HG02642 (cell line): ENCODE measurements around the gene DDX28.
"Not testable (repeated sequence)": the region's sequence is repeated elsewhere in the genome, so short reads cannot be mapped to it uniquely, and the experiment has no call there.

Source experiments
- ATAC-seq: cut with Tn5 transposase; IDR thresholded peaks from one replicate; pipeline ENCODE4 v1.9.1; 2021; ENCODE audit warnings: mild to moderate bottlenecking; ENCODE audit not compliant: unreplicated experiment, poor library complexity

The DDX28 gene

DNA sequence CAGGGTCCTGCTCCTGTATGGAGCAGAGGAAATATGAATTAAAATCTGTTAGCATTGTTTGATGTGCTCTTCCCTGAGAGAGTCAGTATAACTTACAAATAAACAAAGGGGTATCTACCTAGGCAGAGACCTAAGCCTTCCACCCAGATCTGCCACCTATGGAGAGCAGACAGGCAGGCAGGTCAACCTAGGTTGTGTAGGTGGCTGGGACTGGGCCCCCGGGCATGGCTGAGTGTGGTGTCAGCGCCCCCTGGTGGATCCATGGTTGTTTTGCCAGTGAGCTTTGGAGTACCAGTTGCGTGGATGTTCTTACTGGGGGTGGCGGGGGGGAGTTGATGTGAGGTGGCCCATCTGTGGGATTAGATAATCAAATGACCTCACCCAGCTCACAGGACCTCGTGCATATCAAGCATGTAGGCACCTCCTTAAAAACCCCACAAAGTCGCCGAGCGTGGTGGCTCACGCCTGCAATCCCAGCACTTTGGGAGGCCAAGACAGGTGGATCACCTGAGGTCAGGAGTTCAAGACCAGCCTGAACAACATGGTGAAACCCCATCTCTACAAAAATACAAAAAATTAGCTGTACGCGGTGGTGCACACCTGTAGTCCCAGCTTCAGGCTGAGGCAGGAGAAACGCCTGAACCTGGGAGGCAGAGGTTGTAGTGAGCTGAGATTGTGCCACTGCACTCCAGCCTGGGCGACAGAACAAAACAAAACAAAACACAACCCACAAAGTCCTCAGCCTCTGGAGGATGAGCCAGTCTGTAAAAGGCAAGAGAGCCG is 17.7 kb upstream of the DDX28 start:
- peak; percentile 86 for ATAC-seq

DNA sequence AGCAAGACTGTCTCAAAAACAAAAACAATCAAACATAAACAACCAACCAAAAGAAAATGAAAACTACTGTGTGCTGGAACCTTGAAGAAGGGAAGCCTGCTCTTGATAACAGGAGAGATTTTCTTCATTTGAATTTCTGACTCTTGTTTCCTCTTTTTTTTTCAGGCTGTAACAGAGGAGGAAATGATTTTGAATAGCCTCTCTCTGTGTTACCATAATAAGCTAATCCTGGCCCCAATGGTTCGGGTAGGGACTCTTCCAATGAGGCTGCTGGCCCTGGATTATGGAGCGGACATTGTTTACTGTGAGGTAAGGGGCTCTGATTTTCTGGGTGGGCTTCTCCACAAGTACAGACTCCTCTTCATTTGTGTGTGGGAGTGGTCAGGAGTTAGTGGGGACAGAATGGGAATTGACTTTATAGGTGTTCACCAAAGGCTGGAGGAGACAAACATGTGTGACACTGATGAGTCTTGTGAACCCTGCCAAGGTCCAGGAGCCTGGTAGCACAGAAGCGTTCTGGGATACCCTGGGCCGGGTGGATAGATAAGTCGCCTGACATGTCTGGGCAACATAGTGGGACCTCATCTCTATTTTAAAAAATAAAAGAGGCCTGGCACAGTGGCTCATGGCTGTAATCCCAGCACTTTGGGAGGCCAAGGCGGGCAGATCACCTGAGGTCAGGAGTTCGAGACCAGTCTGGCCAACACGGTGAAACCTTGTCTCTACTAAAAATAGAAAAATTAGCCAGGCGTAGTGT is 15.0 kb upstream of the DDX28 start:
- ATAC-seq, result no peak

DNA sequence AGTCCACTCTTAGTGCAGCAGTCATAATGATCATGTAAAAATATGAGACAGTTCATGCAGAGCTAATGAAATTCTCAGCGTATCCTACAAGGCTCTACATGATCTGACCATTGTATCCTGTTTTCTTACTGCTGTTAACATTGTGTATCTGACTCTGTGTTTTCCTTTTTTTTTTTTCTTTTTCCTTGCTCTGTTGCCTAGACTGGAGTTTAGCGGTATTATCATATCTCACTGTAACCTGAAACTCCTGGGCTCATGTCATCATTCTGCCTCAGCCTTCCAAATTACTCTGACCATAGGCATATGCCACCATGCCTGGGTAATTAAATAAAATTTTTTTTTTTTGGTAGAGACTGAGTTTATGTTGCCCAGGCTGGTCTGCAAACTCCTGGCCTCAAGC is 12.2 kb upstream of the DDX28 start:
- no peak for ATAC-seq

DNA sequence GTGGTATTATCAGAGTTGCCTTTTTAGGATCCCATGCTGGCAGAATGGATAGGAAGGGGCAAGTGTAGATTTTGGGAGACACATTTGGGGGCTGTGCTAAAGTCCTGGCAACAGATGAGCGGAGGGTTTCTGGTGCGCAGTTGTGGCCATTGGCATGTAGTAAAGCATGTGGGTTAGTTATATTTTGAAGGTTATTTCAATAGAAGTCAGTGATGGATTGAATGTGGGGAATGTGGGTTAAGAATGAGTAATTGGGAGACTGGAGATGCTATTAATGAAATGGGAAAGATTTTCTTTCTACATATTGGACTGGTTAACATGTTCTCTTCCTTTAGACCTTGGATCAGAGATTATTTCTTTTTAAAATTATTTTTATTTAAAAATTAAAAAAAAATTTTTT is 10.1 kb upstream of the DDX28 start:
- no peak for ATAC-seq

DNA sequence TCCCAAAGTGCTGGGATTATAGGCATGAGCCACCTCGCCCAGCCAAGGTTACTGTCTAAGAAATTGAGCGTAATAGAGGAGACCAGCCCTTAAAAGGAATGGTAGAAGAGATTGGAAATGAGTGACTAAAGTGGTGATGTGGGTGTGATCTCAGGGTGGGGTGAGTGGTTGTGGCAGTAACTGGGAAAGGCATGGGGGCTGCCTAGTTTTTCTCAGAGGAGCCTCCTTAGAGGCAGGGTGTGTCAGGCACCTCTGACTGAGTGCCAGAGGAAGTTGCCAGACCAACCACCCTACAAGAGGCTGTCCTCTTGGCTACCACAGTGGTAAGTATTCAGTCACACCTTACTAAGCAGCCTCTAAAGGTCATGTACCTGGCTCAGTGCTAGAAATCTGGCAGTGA is 8.9 kb upstream of the DDX28 start:
- no peak for ATAC-seq

DNA sequence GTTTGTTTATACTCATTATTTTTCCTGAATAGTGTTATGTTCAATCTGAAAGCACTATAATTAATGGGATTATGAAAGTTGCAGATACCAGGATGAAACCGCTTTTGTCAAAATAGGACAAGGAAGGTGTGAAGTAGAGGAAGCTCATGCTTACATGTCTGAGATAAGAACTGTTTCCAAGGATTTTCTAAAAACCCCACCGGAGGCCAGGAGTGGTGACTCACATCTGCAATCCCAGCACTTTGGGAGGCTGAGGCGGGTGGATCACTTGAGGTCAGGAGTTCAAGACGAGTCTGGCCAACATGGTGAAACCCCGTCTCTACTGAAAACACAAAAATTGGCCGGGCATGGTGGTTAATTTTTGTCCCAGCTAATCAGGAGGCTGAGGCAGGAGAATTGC is 7.1 kb upstream of the DDX28 start:
- not testable (repeated sequence) for ATAC-seq

DNA sequence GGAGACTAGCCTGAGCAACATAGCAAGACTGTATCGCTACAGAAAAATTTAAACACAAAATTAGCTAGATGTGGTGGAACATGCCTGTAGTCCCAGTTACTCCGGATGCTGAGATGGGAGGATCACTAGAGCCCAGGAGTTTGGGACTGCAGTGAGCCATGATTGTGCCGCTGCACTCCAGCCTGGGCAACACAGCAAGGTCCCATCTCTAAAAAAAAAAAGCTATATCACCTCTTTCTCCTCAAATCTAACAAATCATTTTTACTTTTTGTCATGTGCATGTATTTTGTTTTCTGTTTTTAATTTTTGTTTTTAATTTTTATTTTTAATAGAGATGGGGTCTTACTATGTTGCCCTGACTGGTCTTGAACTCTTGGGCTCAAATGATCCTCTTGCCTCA is 6.0 kb upstream of the DDX28 start:
- ATAC-seq, result no peak

DNA sequence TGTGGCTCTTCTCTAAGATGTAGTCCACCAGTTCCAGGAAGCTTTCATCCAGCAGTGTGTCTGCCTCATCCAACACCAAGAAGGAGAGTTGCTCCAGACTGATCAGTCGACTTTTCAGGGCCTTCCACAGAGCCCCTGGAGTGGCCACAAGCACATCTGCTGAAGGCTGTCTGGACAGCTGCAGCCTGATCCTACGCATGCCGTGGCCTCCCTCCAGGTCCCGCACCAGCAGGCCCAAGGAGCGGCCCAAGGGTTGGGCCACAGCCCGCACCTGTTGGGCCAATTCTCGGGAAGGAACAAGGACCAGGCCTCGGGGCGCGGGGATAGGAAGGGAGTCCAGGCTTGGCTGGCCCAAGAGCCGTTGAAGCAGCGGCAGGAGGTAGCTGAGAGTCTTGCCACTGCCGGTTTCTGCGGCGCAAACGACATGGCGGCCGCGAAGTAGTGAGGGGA is 729 bp downstream of the DDX28 start:
- ATAC-seq, result peak; percentile 8

DNA sequence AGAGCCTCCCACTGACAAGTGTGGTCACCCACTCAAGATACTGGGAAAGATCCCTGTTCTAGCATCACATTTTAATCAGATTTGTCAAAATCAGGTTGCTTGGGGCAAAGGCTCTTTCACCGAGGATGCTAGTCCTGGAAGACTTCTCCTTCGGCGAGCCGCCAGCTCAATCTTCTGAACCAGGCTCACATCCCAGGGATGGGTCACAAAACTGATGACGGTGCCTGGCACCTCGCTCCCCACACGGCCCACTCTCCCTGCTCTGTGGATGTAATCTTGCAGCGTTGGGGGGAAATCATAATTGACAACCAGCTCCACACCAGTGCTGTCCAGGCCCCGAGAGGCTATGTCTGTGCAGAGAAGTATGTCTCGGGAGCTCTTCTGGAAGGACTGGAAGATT is 1.5 kb downstream of the DDX28 start:
- no peak for ATAC-seq

DNA sequence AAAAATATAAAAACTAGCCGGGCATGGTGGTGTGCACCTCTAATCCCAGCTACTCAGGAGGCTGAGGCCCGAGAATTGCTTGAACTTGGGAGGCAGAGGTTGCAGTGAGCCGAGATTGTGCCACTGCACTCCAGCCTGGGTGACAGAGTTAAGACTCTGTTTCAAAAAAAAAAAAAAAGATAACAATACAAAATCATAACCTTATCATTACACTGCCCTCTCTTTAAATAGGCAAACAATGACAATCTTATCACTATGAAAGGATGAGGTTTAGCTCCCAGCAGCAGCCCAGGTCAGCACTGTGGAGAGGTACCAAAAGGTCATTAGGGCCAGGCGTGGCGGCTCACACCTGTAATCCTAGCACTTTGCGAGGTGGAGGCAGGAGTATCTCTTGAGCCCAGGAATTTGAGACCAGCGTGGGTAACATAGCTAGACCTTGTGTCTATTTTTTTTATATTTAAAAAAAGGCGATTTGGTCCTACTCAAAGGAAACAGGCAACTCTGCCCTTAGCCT is 3.8 kb downstream of the DDX28 start:
- no peak for ATAC-seq

DNA sequence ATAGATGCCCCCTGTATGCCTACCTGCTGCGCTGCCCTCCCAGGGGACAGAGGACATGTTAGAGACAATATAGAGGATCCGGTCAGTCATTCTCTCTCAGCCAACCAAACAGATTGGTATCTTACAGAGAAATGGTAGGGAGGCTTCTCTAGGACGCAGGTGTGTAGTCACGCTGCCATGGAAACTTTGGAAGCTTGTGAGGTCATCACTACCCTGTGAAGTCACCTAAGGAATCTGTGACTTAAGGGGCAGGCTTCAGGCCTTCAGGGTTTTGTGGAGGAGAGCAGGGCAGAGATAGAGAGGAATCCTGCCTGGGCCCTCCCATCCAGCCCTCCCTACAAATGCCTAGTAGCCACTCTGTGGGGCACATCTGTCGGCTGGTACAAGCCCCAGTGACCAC is 7.4 kb downstream of the DDX28 start, which contains the start of gene DPEP2NB:
Gene DPEP2NB, minus strand, starts transcription at position 231 of the 400 bp plus-strand sequence. Its CDS starts 141 bp downstream, at position 90.
- no peak for ATAC-seq

DNA sequence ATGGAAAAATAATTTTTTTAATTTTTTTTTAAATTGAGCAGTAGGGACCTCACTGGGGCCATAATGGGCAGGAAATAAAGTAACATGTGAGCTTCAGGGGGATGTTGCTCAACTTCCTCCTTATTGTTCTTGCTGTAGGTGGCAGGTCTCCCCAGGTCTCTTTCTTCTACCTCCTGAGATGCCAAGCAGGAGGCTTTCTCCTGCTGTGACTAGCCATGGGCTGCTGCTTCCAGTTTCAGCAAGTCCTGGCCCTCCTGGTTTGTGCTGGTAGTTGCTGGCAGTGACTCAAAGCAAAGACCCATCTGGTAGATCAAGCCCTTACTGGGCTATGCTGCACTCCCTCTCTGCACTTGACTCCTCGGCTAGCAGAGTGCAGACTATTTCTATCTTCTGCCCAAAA is 9.6 kb downstream of the DDX28 start:
- ATAC-seq, result no peak

DNA sequence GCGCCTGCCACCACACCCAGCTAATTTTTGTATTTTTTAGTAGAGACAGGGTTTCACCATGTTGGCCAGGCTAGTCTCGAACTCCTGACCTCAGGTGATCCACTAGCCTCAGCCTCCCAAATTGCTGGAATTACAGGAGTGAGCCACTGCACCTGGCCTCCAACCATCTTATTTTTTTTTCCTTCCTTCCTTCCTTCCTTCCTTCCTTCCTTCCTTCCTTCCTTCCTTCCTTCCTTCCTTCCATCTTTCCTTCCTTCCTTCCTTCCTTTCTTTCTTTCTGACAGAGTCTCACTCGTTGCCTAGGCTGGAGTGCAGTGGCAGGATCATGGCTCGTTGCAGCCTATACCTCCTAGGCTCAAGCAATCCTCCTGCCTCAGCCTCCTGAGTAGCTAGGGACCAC is 13.2 kb downstream of the DDX28 start:
- ATAC-seq, result not testable (repeated sequence)

DNA sequence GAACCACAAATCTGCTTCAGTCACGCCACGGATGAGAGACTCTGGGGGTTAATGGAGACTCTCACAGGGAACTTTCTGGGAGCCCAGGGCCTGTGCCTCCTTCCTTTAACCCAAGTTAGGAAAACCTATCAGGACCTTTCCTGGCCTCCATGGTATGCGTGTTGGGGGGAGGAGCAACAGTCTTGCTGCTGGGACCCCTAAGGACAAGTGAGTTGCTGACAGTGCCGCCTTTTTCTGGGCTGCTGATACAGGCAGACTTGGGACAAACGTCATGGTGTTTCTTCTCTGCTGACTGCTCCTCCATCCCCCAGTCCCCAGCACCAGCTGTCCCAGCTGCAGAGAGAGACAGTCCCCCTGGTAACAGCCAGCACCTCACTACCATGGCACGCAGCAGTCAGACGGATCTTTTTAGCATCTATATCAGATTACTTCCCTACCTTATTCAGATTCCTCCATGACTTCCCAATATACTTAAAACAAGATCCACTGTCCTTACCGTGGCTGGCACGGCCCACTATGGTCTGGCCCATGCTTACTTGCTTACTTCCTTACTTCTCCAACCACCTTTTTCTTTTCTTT is 13.8 kb downstream of the DDX28 start:
- no peak for ATAC-seq

DNA sequence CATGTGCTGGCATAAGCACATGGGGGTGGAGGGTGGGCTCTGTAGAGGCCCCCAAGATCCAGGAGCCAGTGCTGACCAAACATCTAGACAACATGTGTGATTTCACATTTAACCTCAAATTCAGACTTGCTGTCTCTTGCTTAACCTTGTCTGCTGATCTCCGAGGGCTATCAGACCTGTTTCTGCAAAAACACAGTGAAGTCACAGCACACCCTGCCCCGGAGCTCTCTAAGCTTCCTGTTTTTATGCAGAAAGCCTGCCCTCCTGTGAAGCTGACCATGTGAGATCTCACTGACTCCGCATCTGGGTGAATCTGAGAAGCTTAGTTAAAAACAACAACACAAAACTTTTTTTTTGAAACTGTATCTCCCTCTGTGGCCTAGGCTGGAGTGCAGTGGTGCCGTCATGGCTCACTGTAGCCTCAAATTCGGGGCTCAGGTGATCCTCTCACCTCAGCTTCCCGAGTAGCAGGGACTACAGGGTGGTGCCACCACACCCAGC is 17.2 kb downstream of the DDX28 start:
- no peak for ATAC-seq

DNA sequence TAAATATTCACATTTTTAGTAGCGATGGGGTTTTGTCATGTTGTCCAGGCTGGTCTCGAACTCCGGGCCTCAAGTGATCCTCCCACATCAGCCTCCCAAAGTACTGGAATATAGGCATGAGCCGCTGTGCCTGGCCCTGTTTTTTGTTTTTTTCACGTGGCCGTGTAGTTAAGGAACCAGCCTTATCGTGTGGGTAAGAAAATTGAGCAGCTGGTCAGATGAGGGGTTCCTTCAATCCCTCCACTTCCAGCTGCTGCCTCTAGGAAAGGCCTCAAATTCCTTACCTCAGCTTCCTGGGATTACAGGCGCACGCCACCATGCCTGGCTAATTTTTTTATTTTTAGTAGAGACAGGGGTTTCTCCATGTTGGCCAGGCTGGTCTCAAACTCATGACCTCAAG is 17.8 kb downstream of the DDX28 start:
- no peak for ATAC-seq

DNA sequence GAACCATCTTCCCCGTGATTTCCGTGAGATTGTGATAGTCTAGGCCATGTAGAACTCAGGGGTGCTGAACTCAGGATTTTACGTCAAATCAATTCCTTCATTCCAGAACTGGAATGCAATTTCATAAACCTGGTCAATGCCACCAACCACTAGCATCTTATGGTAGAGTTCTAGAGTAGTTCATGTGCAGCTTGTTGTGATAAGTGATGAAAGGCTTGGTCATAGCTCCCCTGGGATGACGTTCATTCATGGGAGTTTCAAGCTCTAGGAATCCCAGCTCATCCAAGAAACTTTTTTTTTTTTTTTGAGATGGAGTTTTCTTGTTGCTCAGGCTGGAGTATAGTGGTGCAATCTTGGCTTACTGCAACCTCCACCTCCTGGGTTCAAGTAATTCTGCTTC is 20.0 kb downstream of the DDX28 start:
- no peak for ATAC-seq

DNA sequence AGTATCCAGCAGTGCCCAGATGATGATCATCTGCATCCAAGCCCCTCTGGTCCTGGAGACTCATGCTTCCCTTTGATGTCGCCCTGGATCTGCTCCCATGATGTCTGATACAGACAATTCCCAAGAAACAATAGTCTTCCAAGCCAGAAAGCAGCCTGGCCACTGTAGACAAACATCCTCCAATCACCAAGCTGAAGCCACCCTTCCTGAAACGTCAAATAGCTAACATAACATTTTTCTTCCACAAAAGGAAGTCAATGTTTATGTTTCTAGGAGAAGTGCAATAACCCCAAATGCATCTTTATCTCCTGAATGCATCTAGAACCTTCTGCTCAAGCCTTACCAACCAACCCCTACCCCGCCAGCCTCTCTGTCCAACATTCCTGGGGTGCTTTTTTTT is 22.6 kb downstream of the DDX28 start:
- ATAC-seq, result no peak

DNA sequence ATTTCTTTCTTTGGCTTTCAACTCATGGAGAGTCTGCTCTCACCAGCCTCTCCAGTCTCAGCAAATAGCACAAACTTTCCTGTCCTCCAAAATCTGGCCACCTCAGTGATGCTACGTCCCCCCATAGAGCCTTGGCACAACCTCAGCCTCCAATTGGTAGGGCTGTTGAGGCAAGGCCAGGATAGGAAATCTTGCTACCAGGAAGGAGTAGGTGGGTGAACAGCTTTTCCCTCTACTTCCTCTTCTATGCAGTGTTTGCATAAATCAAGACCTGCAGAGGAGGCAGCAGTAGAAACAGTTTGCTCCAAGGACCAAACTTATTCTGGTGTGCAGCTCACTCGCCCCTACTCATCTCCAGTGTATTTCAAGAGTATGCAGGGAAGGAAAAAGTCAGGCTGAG is 23.0 kb downstream of the DDX28 start:
- no peak for ATAC-seq

DNA sequence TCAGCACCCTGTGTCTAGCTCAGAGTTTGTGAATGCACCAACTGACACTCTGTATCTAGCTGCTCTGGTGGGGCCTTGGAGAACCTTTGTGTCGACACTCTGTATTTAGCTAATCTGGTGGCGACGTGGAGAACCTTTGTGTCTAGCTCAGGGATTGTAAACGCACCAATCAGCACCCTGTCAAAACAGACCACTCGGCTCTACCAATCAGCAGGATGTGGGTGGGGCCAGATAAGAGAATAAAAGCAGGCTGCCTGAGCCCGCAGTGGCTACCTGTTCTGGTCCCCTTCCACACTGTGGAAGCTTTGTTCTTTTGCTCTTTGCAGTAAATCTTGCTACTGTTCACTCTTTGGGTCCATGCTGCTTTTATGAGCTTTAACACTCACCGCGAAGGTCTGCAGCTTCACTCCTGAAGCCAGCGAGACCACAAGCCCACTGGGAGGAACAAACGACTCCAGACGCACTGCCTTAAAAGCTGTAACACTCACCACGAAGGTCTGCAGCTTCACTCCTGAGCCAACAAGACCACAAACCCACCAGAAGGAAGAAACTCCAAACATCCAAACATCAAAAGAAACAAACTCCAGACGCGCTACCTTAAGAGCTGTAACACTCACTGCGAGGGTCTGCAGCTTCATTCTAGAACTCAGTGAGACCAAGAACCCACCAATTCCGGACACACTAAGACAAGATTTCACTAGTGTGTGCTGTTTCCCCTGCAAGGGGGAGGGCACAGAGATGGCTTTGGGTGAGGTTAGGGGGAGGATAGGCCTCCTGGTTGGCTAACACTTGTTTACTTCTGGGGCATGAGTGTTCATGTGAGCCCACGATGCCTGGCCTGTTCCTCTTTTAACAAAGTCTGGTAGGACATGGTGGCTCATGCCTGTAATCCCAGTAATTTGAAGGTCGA is 24.0 kb downstream of the DDX28 start, which contains the start of gene DPEP2:
Gene DPEP2, minus strand, starts transcription at position 706 of the 910 bp plus-strand sequence. CDS start 6,272 bp downstream, outside the sequence.
- not testable (repeated sequence) for ATAC-seq
